ENCODE measurements around the gene MLN.

The MLN gene

DNA sequence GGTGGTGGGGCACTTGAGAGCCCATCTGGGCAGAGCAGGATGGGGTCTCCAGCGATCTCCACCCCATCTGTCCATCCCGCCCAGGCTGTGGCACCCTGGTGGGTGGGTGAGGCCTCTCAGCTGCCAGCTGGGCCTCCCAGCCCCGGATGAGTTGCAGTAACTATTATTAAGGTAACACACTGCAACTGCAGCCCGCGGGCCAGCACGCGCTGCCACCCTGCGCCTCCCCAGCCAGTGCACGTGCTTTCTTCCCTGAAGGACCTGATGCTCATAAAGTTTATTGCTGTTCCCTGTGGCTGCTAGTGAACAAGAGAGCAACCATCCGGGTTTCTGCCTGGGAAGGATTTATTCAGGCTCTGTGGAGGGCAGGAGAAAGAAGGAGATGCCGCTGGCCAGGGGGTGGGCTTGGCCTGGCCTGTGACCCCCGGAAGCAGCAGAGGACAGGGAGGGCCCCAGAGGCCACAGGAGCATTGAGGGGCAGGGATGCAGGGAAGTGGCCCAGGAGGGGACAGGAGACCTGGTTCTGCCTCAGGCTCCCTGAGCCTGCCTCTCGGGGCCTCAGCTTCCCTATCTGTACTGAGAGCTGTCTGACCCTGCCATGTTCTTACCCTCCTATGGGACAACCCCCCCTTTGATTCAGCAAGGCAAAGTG lies 58.8 kb downstream of the MLN start:
- in situ Hi-C loops (cut with MboI; ENCODE audit: low pct_unique_long_range_greater_than_20kb, low sequenced_read_pairs) = no loop called here
- no peak for DNase-seq
